Right ventricle myocardium inferior (tissue), 1 donor: ENCODE results near the gene FBRSL1. TPM values are rescaled to one million over a fixed set of nuclear protein-coding genes. Genes with fewer than 3 reads are reported as not detected.

Source experiments
- ATAC-seq: fragments of 200-7000 bp; cut with Tn5 transposase; one replicate; pipeline ENCODE4 v1.9.1; 2020; ENCODE audit warnings: mild to moderate bottlenecking, moderate library complexity
- DNase-seq: peaks from one replicate; pipeline ENCODE4 v3.0.0; 2021; ENCODE audit errors: missing footprints
- intact Hi-C: fragments of 100-400 bp; cut with DNase I; formaldehyde crosslinking; loops from one replicate; pipeline ENCODE4 v1.11.0; 2022
- total RNA-seq: library from RNA; stranded (reverse); fragmentation: NEBNext Ultra II Directional; extraction: Animal tissue kit (Norgen Biotek cat#: 25700); gene quantifications from one replicate; pipeline ENCODE4 v1.2.1, GENCODE V29; 2021
- donor health status: DM: no; HTN: yes; CAD: no; lungs with severe emphysema.

FBRSL1 gene
- total RNA-seq, 1 donor from 2014 or later = 51.9 TPM

GRCh38 chr12:132479938-132480622, 9.9 kb upstream of the FBRSL1 start:
- no peak for ATAC-seq
- DNase-seq = peak; percentile 28
- intact Hi-C loops = no loop called here

- DNase-seq (peak; percentile 42), ATAC-seq (no peak)
- intact Hi-C loops = no loop called here
These were observed 9.3 kb upstream of the FBRSL1 start for GRCh38 chr12:132480623-132481132.

GRCh38 chr12:132481345-132481744, 8.6 kb upstream of the FBRSL1 start:
- ATAC-seq (no peak), DNase-seq (no peak)
- intact Hi-C loops = no loop called here

GRCh38 chr12:132481771-132482745, 7.9 kb upstream of the FBRSL1 start:
- no peak for ATAC-seq
- intact Hi-C loops = no loop called here
- DNase-seq = peak; percentile 68

- intact Hi-C loops = no loop called here
- ATAC-seq (no peak), DNase-seq (peak; percentile 21)
These were observed 7.2 kb upstream of the FBRSL1 start for GRCh38 chr12:132482771-132483170.

- no peak for DNase-seq
- intact Hi-C loops = no loop called here
- no peak for ATAC-seq
These were observed 6.7 kb upstream of the FBRSL1 start for GRCh38 chr12:132483208-132483607.

- intact Hi-C loops = no loop called here
- ATAC-seq = no peak
- DNase-seq = peak; percentile 37
These were observed 6.3 kb upstream of the FBRSL1 start for GRCh38 chr12:132483612-132484011.

GRCh38 chr12:132484183-132484890, 5.6 kb upstream of the FBRSL1 start:
- DNase-seq (peak; percentile 35), ATAC-seq (no peak)
- intact Hi-C loops = no loop called here

GRCh38 chr12:132484891-132485441, 5.0 kb upstream of the FBRSL1 start:
- intact Hi-C loops = no loop called here
- ATAC-seq (no peak), DNase-seq (peak; percentile 58)

- DNase-seq (no peak), ATAC-seq (no peak)
- intact Hi-C loops = no loop called here
These were observed 4.3 kb upstream of the FBRSL1 start for GRCh38 chr12:132485619-132486018.

- DNase-seq (peak; percentile 46), ATAC-seq (no peak)
- intact Hi-C loops = no loop called here
These were observed 3.8 kb upstream of the FBRSL1 start for GRCh38 chr12:132486168-132486567.

GRCh38 chr12:132486576-132486975, 3.4 kb upstream of the FBRSL1 start:
- DNase-seq (peak; percentile 64), ATAC-seq (no peak)
- intact Hi-C loops = no loop called here

GRCh38 chr12:132487311-132487741, 2.6 kb upstream of the FBRSL1 start:
- no peak for ATAC-seq
- intact Hi-C loops = no loop called here
- peak; percentile 63 for DNase-seq

- DNase-seq (peak; percentile 84), ATAC-seq (peak; percentile 17)
- intact Hi-C loops = no loop called here
These were observed 1.5 kb upstream of the FBRSL1 start for GRCh38 chr12:132488127-132489077.

GRCh38 chr12:132489078-132489601, 811 bp upstream of the FBRSL1 start:
- ATAC-seq = peak; percentile 18
- intact Hi-C loops = no loop called here
- peak; percentile 81 for DNase-seq

GRCh38 chr12:132490422-132491137, 629 bp downstream of the FBRSL1 start:
- DNase-seq (peak; percentile 79), ATAC-seq (no peak)
- intact Hi-C loops = loop anchor here (2.0 kb wide), 1 partner anchor 16 kb away; no protein-coding TSS in a partner anchor
